Keratinocyte (primary cell): Measurements from ENCODE around the gene HECTD4. TPM values are rescaled to one million over a fixed set of nuclear protein-coding genes. Genes with fewer than 3 reads are reported as not detected.
"Not testable (repeated sequence)": the region's sequence is repeated elsewhere in the genome, so short reads cannot be mapped to it uniquely, and the experiment has no call there.

Experiments
- DNase-seq: peaks from one replicate; pipeline ENCODE4 v3.0.0-alpha.2; 2011; ENCODE audit warnings: low read depth, missing footprints, low spot score
- FAIRE-seq: peaks from 2 replicates; lab custom pipeline; 2011; peaks lifted over from hg19 to GRCh38; lab: Jason Lieb, UNC
- H2AFZ ChIP-seq: 2 replicates; pipeline ENCODE4 v1.6.0; 2012; ENCODE audit warnings: low read length, control low read depth, inconsistent platforms; ENCODE audit not compliant: control insufficient read depth
- H3K27ac ChIP-seq: 2 replicates; pipeline ENCODE4 v1.5.1; 2011; ENCODE audit warnings: low read length; ENCODE audit not compliant: control insufficient read depth, insufficient read depth
- H3K27me3 ChIP-seq: 3 replicates; pipeline ENCODE4 v1.6.0; 2011; ENCODE audit warnings: low read length; ENCODE audit not compliant: control insufficient read depth, insufficient read depth; ENCODE audit errors: extremely low read depth
- H3K36me3 ChIP-seq, 2 experiments: 2 replicates in 1 of 2; 3 replicates in 1 of 2; pipeline ENCODE4 v1.5.1; 2011; ENCODE audit warnings: low read length in 2 of 2, mild to moderate bottlenecking in 1 of 2; ENCODE audit not compliant: control insufficient read depth in 2 of 2, insufficient read depth in 2 of 2; ENCODE audit errors: extremely low read depth in 1 of 2
- H3K4me1 ChIP-seq: 3 replicates; pipeline ENCODE4 v1.5.1; 2011; ENCODE audit warnings: low read length; ENCODE audit not compliant: control insufficient read depth, insufficient read depth; ENCODE audit errors: extremely low read depth
- H3K4me2 ChIP-seq: 3 replicates; pipeline ENCODE4 v1.6.0; 2011; ENCODE audit warnings: low read depth, low read length; ENCODE audit not compliant: control insufficient read depth, insufficient read depth; ENCODE audit errors: extremely low read depth
- H3K4me3 ChIP-seq, 3 experiments: fragments of 200-600 bp in 1 of 3; sonication (generic) in 1 of 3; 2 replicates in 2 of 3; 3 replicates in 1 of 3; pipeline ENCODE4 v1.5.1; 2011 to 2016; ENCODE audit warnings: low read length in 3 of 3, mild to moderate bottlenecking in 3 of 3, control low read depth in 2 of 3, inconsistent platforms in 1 of 3, low read depth in 1 of 3, mixed read lengths in 1 of 3, mixed run types in 1 of 3, moderate library complexity in 1 of 3; ENCODE audit not compliant: control insufficient read depth in 2 of 3, insufficient read depth in 2 of 3; ENCODE audit errors: extremely low read depth in 1 of 3
- H3K79me2 ChIP-seq: 2 replicates; pipeline ENCODE4 v1.6.0; 2012; ENCODE audit warnings: low read length; ENCODE audit not compliant: control insufficient read depth, insufficient read depth
- H3K9ac ChIP-seq: 3 replicates; pipeline ENCODE4 v1.6.0; 2011; ENCODE audit warnings: low read length; ENCODE audit not compliant: control insufficient read depth, insufficient read depth; ENCODE audit errors: extremely low read depth
- H3K9me1 ChIP-seq: 3 replicates; pipeline ENCODE4 v1.6.0; 2011; ENCODE audit warnings: low read length; ENCODE audit not compliant: control insufficient read depth, insufficient read depth; ENCODE audit errors: extremely low read depth
- H3K9me3 ChIP-seq: 2 replicates; pipeline ENCODE4 v1.5.1; 2012; ENCODE audit warnings: low read depth, low read length; ENCODE audit not compliant: control insufficient read depth
- H4K20me1 ChIP-seq: 3 replicates; pipeline ENCODE4 v1.6.0; 2011; ENCODE audit warnings: low read length; ENCODE audit not compliant: control insufficient read depth, insufficient read depth; ENCODE audit errors: extremely low read depth
- CTCF ChIP-seq, 3 experiments: IDR thresholded peaks in 1 of 3; conservative IDR thresholded peaks in 1 of 3; optimal IDR thresholded peaks in 1 of 3; 2 replicates in 2 of 3; 3 replicates in 1 of 3; pipeline versions ENCODE3 to v1.5.1; 2011; ENCODE audit warnings: low read length in 3 of 3, mild to moderate bottlenecking in 3 of 3, moderate library complexity in 2 of 3, control low read depth in 1 of 3, inconsistent platforms in 1 of 3; ENCODE audit not compliant: insufficient read depth in 2 of 3; ENCODE audit errors: extremely low read depth in 1 of 3
- EZH2 ChIP-seq: IDR thresholded peaks from one replicate; pipeline ENCODE4 v1.6.1; 2012; ENCODE audit warnings: inconsistent platforms, mild to moderate bottlenecking, low read length, moderate library complexity
- dilution Hi-C: fragments of 300-500 bp; cut with MboI; formaldehyde crosslinking; loops from one replicate; pipeline ENCODE4 v1.7.0; 2020; ENCODE audit warnings: low sequenced_read_pairs; ENCODE audit not compliant: extremely low pct_ligation_motif_present
- polyA plus RNA-seq, 5 experiments: library from polyadenylated mRNA; depleted of rRNA in 3 of 5; stranded (reverse) in 3 of 5; stranded (forward) in 1 of 5; unstranded in 1 of 5; fragments of >200 nt; gene quantifications; 1 replicate in 1 of 5; 2 replicates in 3 of 5; 3 replicates in 1 of 5; pipeline versions ENCODE4 v1.2.1 to v1.2.3, GENCODE V29; 2011 to 2012; ENCODE audit warnings: missing spikeins in 2 of 5, low read depth in 1 of 5, low replicate concordance in 1 of 5

The HECTD4 gene
- polyA plus RNA-seq, 1 donor (not counting 4 experiments of a cell fraction or from before 2014, with no cell fraction given), result 7.5 TPM

- H3K79me2 ChIP-seq, result no peaks in the 10 kb centered on the region
- no peak overlapping the region for H3K27ac ChIP-seq
- H2AFZ ChIP-seq, result no peak overlapping the region
- H3K9ac ChIP-seq, result no peak overlapping the region
- DNase-seq (no peak), FAIRE-seq (no peak)
- dilution Hi-C loops, result no loop called here
- peaks cover 10 to 16% of the 10 kb centered on the region in 2 experiments for H3K36me3 ChIP-seq
- H3K4me2 ChIP-seq, result no peak overlapping the region
- no peak overlapping the region for H3K4me3 ChIP-seq
- no peak for TF ChIP-seq CTCF (optimal IDR thresholded peaks at IDR 0.05 in 1 of 3, IDR thresholded peaks at IDR 0.05 in 1 of 3, conservative IDR thresholded peaks at IDR 0.05 in 1 of 3; ENCODE audit: extremely low read depth in 1 of 3, insufficient read depth in 2 of 3, low read length in 3 of 3)
- no peak for TF ChIP-seq EZH2
- H4K20me1 ChIP-seq, result peaks cover 6% of the 10 kb centered on the region
- H3K9me3 ChIP-seq, result no peaks in the 10 kb centered on the region
- peaks cover 3% of the 10 kb centered on the region for H3K9me1 ChIP-seq
- no peaks in the 10 kb centered on the region for H3K27me3 ChIP-seq
- no peaks in the 10 kb centered on the region for H3K4me1 ChIP-seq
These were observed 18.8 kb upstream of the HECTD4 start for GRCh38 chr12:112401054-112401453.

- TF ChIP-seq EZH2 (no peak), CTCF (optimal IDR thresholded peaks at IDR 0.05 in 1 of 3, IDR thresholded peaks at IDR 0.05 in 1 of 3, conservative IDR thresholded peaks at IDR 0.05 in 1 of 3; ENCODE audit: extremely low read depth in 1 of 3, insufficient read depth in 2 of 3, low read length in 3 of 3) (no peak)
- Histone ChIP-seq H3K9me3 (no peaks in the 10 kb centered on the region), H3K9me1 (no peaks in the 10 kb centered on the region), H3K4me2 (no peak overlapping the region), H3K9ac (no peak overlapping the region), H3K4me3 (no peak overlapping the region), H3K36me3 (no peaks in the 10 kb centered on the region), H3K27me3 (no peaks in the 10 kb centered on the region), H3K27ac (no peak overlapping the region), H3K4me1 (no peaks in the 10 kb centered on the region), H2AFZ (no peak overlapping the region), H4K20me1 (no peaks in the 10 kb centered on the region), H3K79me2 (no peaks in the 10 kb centered on the region)
- dilution Hi-C loops, result no loop called here
- DNase-seq (no peak), FAIRE-seq (no peak)
These were observed 11.1 kb upstream of the HECTD4 start for GRCh38 chr12:112393328-112393727.

GRCh38 chr12:112389922-112390654 is 7.9 kb upstream of the HECTD4 start:
- H3K79me2 ChIP-seq, H3K9ac ChIP-seq, H3K27me3 ChIP-seq, DNase-seq, H3K9me3 ChIP-seq, H3K4me3 ChIP-seq, H3K27ac ChIP-seq, H3K9me1 ChIP-seq, H3K36me3 ChIP-seq, H2AFZ ChIP-seq, dilution Hi-C loops, H3K4me2 ChIP-seq, H4K20me1 ChIP-seq, FAIRE-seq, H3K4me1 ChIP-seq: not testable (repeated sequence)
